GM12874 (cell line): ENCODE data around the gene SLC6A19.

Experiments
- TF ChIP-seq, protein P1 (sequence below): IDR thresholded peaks from 2 replicates; pipeline ENCODE4 v1.5.1; 2011; ENCODE audit warnings: low read depth, mild to moderate bottlenecking, control low read depth, low read length, moderate library complexity; ENCODE audit not compliant: insufficient read depth

The SLC6A19 gene

GRCh38 chr5:1268056-1268455 lies 66.7 kb downstream of the SLC6A19 start:
- TF ChIP-seq, protein P1, sequence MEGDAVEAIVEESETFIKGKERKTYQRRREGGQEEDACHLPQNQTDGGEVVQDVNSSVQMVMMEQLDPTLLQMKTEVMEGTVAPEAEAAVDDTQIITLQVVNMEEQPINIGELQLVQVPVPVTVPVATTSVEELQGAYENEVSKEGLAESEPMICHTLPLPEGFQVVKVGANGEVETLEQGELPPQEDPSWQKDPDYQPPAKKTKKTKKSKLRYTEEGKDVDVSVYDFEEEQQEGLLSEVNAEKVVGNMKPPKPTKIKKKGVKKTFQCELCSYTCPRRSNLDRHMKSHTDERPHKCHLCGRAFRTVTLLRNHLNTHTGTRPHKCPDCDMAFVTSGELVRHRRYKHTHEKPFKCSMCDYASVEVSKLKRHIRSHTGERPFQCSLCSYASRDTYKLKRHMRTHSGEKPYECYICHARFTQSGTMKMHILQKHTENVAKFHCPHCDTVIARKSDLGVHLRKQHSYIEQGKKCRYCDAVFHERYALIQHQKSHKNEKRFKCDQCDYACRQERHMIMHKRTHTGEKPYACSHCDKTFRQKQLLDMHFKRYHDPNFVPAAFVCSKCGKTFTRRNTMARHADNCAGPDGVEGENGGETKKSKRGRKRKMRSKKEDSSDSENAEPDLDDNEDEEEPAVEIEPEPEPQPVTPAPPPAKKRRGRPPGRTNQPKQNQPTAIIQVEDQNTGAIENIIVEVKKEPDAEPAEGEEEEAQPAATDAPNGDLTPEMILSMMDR: no peak

DNA sequence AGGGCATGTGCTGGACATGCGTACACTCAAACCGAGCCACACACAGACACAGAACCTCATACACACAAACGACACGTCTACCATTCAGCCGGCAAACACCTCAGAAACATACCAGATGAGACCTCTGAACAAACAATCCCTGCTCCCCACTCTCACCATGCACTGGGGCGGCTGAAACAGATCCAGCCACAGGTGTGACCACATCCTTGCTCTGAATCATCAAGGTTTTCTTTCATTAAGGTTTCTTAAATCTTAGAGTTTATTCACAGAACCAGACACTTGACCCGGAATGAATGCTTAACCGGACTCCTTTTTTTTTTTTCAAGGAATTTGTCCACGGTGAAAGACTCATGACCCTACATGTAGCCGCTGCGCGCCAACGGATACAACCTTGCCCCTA lies 67.3 kb downstream of the SLC6A19 start:
- TF ChIP-seq, protein P1: no peak

GRCh38 chr5:1270426-1270825 lies 69.0 kb downstream of the SLC6A19 start:
- TF ChIP-seq, protein P1: no peak

DNA sequence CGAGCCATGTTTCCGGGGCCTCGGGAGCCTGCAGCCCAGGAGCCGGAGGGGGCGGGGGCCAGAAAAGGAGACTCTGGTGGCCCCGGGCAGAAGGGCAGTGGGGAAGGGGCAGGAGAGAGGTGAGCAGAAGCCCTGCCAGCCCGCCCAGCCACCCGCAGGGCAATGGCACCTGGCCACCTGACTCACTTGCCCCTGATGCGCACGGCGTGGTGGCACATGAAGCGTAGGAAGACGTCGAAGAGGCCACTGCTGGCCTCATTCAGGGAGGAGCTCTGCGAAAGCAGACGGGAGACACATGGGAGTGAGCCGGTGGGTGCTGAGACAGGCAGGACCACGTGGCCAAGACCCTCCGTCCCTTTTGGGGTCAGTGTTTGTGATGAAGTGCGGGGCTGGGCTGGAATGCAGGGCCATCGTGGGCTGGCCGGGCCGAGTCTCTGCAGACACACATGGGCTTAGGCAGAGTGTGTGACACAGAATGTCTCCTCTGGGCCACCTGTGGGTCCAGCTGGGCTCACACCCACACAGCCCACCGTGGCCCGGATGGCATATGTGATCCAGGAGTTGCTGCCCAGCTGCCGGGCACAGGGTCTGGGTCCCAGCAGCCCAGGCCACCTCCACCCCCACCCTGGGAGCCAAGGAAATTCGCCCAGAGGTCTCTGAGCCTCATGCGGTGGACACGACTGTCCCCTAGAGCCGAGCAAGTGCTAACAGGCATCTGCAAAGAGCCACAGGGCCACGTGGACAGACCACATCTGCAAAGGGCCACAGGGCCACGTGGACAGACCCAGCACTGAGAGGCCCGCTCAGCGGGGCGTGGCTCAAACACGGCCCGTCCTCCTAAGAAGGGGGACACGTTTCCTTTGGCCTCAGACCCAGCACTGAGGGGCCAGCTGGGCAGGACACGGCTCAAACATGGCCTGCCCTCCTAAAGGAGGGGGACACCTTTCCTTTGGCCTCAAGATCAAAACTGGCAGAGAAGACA lies 69.8 kb downstream of the SLC6A19 start:
- TF ChIP-seq, protein P1: no peak

DNA sequence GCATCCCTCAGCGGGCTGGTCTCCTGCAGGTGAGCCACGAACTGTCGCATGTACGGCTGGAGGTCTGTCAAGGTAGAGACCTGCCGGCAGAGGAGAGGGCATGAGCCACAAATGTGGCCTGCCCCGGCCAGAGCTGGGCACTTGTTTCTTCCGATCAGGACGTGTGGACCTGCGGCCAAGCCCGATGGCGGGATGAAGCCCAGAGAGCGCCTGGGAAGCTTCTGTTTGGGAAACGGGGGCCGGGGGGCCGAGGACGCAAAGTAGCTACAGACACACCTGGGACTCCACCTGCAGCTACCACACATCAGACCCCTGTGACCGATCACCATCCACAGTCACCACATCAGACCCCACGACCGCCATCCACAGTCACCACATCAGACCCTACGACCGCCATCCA lies 70.8 kb downstream of the SLC6A19 start:
- TF ChIP-seq, protein P1: no peak

DNA sequence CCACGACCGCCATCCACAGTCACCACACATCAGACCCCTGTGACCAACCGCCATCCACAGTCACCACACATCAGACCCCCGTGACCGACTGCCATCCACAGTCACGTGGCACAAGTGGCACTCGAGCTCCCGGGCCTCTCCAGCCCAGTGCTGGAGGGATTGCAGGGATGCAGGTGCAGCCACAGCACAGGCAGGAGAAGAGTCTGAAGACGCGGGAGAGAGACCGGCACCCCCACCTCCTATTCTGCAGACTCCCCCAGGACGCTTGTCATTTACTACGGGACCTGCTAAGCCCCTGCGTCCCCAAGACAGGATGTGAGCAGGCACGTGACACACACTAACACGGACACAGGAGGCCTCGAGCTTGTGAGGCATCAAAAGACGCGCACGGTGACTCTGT lies 72.3 kb downstream of the SLC6A19 start:
- TF ChIP-seq, protein P1: no peak

DNA sequence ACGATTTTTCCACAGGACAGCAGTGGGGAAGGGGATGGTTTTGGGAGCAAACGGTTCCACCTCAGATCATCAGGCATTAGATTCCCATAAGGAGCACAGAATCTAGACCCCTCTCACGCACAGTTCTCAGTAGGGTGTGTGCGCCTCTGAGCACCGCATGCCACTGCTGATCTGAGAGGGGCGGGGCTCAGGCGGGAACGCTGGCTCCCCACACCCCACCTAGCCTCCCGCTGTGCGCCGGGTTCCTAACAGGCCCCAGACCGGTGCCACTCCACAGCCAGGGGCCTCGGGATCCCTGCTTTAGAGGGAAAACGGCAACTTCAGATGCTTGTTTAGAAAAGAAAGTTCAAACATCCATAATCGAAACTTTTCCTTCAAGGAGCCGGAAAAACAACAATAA lies 73.1 kb downstream of the SLC6A19 start:
- TF ChIP-seq, protein P1: no peak
